Stimulated activated CD4-positive, alpha-beta T cell treated with anti-CD3 and anti-CD28 coated beads, Interleukin-15, amount 100 ng/mL, for 1 hour (primary cell): ENCODE results near the gene MBD4.

ENCODE experiments used
- DNase-seq, 2 donors: peaks; one replicate each; pipeline ENCODE4 v3.0.0-alpha.2; 2020; ENCODE audit warnings: low read depth in 1 of 2, low spot score in 1 of 2

Gene MBD4

GRCh38 chr3:129463716-129464115 lies 24.0 kb upstream of the MBD4 start:
- DNase-seq = no peak

- no peak for DNase-seq
Observed at GRCh38 chr3:129463094-129463493, 23.3 kb upstream of the MBD4 start.

- no peak for DNase-seq
Observed at GRCh38 chr3:129462361-129462968, 22.7 kb upstream of the MBD4 start.

DNA sequence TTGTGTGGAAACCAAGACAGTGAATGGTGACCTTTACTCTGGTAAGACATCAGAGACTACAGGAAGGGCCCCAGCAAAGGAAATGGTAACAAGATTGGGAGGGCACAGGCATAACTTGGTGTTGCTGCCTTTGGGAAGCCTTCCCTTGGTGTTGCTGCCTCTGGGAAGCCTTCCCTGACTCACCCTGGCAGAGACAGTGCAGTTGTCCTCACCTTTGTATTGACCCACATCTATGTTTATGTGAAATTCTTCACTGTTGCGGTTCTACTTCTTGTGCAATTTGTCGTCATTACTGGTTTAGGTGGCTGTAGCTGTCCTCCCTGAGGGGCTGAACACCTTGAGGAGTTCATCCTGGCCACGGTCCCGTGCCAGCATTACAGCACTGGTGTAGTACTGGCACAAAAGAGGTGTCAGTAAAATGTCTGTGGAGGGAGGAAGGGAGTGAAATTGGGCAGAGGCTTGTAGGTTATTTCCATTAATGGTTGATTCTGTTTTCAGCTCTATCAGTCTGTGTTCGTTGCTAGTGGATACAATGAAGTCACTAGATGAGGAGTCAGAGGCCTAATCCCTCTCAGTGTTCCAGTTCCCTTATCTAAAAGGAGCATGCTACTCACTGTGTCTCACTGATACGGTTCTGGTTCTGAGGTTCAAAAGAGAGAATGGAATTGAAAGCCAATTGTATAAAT lies 21.9 kb upstream of the MBD4 start:
- no peak for DNase-seq

DNA sequence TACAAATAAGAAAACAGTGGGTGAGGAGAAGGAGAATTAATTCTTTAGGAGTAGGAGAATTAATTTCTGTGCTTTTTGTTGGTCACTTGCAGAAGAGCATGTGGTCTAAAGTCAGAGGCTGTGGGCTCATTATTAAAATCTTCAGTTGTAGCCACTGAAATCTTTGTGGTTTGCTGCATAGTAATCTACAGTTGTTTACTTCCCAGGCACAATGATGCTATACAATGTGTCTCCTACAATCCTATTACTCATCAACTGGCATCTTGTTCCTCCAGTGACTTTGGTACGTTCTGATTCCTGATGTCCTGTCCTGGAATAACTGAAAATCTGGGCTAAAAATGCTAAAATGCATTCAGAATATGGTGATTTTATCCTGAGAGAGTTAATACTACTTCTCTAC lies 21.3 kb upstream of the MBD4 start:
- DNase-seq = no peak

GRCh38 chr3:129460572-129460971 lies 20.8 kb upstream of the MBD4 start:
- no peak for DNase-seq

DNA sequence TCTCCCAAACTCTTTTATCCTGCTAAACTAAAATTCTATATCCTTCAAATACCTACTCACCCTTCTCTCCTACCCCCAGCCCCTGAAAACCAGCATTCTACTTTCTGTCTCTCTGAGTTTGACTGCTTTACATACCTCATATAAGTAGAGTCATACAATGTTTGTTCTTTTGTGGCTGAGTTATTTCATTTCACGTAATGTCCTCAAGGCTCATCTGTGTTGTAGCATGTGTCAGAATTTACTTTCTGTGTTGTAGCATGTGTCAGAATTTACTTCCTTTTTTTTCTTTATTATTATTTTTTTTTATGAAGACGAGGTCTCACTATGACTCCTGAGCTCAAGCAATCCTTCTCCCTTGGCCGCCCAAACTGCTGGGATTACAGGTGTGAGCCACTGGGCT lies 20.4 kb upstream of the MBD4 start:
- no peak for DNase-seq

DNA sequence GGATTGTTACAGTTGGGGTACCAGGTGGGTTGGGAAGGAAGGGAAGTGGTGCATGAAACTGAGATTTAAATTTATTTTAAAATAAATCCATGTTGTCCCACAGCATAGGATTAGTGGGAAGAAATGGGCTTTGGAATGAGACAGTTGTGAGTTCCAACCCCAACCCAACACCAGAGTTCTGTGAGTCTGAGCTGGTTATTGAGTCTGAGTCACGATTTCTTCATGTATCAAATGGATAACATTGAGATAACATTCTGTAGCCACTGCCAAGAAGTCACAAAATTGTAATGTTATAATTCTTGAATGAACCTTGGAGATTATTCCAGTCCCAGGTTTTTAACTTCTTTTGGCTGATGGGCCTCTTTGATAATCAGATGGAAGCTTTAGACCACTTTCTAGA lies 14.0 kb upstream of the MBD4 start:
- DNase-seq = no peak

GRCh38 chr3:129449279-129450115 lies 9.7 kb upstream of the MBD4 start:
- DNase-seq = no peak

- DNase-seq = no peak
Observed at GRCh38 chr3:129448186-129448895, 8.6 kb upstream of the MBD4 start.

GRCh38 chr3:129446926-129447325 lies 7.2 kb upstream of the MBD4 start:
- DNase-seq = no peak

- no peak for DNase-seq
Observed at GRCh38 chr3:129445471-129445870, 5.7 kb upstream of the MBD4 start.

DNA sequence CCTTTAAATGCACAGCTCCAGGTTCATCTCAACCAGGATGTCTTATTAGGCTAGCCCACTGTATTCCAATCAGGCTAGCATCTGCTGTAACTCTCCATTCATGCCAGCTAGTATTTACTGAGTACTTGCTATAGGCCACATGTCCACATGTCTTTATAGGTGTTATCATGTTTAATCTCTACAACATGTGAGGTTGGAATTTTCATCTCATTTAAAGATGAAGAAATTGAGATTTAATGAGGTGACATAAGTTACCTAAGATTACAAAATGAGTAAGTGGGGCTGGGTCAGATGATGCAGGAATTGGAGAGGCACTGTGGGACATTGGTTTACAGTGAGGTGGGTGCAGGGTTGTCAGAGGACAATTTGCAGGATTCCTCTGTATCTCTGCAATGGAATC lies 3.2 kb upstream of the MBD4 start:
- DNase-seq = no peak

GRCh38 chr3:129442486-129442885 lies 2.7 kb upstream of the MBD4 start:
- DNase-seq = no peak

GRCh38 chr3:129441782-129442181 lies 2.0 kb upstream of the MBD4 start:
- DNase-seq = no peak

- no peak for DNase-seq
Observed at GRCh38 chr3:129441215-129441614, 1.5 kb upstream of the MBD4 start.

DNA sequence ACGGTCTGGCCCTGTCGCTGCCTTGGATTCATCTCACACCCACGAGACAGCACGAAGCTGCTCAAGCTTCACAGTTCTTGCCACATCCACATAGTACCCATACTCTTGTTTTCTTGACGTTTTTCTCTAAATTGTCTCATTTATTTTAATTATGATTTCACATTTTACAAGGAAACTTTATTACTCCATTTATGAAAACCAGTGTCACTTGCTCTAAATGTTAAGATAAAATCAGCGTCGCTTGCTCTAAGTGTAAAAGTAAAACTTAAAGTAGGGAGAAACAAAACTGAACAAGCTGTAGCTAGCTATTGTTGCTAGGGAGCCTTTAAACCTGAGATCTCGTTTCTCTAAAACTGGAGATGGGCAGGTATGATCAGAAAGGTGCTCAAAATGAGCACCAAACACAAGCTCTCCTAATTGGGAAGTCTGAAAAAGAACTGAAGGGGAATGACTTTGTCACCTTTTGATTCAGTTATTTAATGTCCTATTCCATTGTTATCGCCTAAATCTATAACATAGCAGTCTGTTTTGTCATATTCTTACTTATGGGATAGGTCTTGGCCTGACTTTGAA lies 956 bp upstream of the MBD4 start:
- DNase-seq = no peak

DNA sequence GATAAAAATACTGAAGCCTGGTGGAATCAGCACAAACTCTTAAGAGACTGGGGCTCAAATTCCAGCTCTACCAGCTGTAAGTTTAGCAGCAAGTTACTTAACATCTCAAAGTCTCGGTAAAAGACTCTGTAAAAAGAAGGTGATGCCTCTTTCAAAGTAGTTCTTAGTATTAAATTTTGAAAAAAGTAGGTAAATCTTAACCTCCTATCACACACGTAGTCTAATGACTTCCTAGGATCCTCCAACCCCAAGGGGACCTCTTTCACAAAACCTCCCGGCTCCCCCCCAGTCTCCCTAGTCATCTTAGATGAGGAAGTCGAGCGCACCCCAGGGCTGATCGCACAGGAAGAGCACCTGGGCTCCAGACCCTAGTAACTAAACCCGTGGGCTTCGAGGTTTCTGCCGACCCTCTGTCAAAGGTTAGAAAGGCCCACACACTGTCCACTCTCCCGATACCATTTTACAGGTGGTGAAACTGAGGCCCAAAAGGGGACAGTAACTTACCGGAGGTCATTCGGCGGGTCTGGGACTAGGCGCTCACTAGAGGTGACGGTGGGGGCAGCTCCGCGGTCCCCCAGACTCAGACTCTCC lies 427 bp downstream of the MBD4 start:
- DNase-seq = peak; percentile 10 to 14

DNA sequence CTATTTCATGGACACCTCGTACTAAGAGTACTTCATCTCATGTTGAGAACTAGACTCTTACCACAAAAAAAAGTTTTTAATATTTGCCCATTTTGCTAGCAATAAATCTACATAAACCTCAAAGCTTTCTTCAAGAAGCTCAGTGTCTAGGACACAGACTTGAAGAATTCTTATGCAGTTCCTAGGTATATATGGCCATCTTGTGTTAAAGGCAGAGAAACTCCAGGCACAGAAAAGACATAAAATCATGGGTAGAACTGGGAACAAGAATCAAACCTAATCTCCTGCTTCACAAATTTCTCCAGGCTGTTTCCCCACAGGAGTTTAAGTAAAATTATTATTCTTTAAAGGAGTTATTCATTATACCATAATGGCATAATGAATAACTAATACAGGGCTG lies 4.4 kb downstream of the MBD4 start:
- DNase-seq = no peak

- DNase-seq = no peak
Observed at GRCh38 chr3:129434140-129434539, 5.6 kb downstream of the MBD4 start.

GRCh38 chr3:129433565-129433964 lies 6.2 kb downstream of the MBD4 start:
- DNase-seq = no peak
